Peyer's patch (tissue), 4 donors: ENCODE results near the gene SIGLEC10. TPM values are rescaled to one million over a fixed set of nuclear protein-coding genes. Genes with fewer than 3 reads are reported as not detected.
"Not testable (repeated sequence)": the region's sequence is repeated elsewhere in the genome, so short reads cannot be mapped to it uniquely, and the experiment has no call there.

ENCODE experiments used
- DNase-seq, 3 donors: peaks; one replicate each; pipeline ENCODE4 v3.0.0-alpha.2; 2017 to 2019
- H3K27ac ChIP-seq, 4 donors: fragments of 200-600 bp; sonication (generic); one replicate each; pipeline ENCODE4 v1.5.1; 2016 to 2019
- H3K27me3 ChIP-seq, 2 donors: fragments of 200-600 bp; sonication (generic); one replicate each; pipeline ENCODE4 v1.5.1; 2019
- H3K36me3 ChIP-seq, 3 donors: fragments of 200-600 bp; sonication (generic); one replicate each; pipeline ENCODE4 v1.5.1; 2016 to 2019
- H3K4me1 ChIP-seq, 4 donors: fragments of 200-600 bp; sonication (generic); one replicate each; pipeline ENCODE4 v1.5.1; 2016 to 2019
- H3K4me3 ChIP-seq, 4 donors: fragments of 200-600 bp; sonication (generic); 1 replicate in 3 of 4; 2 replicates in 1 of 4; pipeline ENCODE4 v1.5.1; 2016 to 2019; ENCODE audit warnings: mild to moderate bottlenecking in 1 of 4
- H3K9me3 ChIP-seq, 4 donors: fragments of 200-600 bp; sonication (generic); one replicate each; pipeline ENCODE4 v1.5.1; 2016 to 2019; ENCODE audit warnings: mild to moderate bottlenecking in 1 of 4
- POLR2A ChIP-seq, 2 donors: fragments of 450-650 bp; IDR thresholded peaks; one replicate each; pipeline ENCODE4 v1.5.1; 2017; ENCODE audit warnings: antibody characterized with exemption in 2 of 2, mild to moderate bottlenecking in 2 of 2, moderate library complexity in 2 of 2
- total RNA-seq, 4 donors: library from RNA; depleted of rRNA; stranded (reverse); fragments of >200 nt; gene quantifications; one replicate each; pipeline ENCODE4 v1.1.0, GENCODE V29; 2016
- TF ChIP-seq, protein P1 (sequence below), 6 experiments: fragments of 450-650 bp in 4 of 6; fragments of 200-600 bp in 2 of 6; sonication (generic) in 1 of 6; IDR thresholded peaks; one replicate each; pipeline ENCODE4 v1.5.1; 2017 to 2019; ENCODE audit warnings: antibody characterized with exemption in 6 of 6, mild to moderate bottlenecking in 3 of 6, moderate library complexity in 1 of 6

The SIGLEC10 gene
- total RNA-seq, 4 donors from 2014 or later = 0.53 to 35.5 (median 3.0) TPM

- DNase-seq = no peak
- Histone ChIP-seq H3K27ac (no peak overlapping the region), H3K4me1 (no peaks in the 10 kb centered on the region), H3K27me3 (no peaks in the 10 kb centered on the region), H3K36me3 (no peaks in the 10 kb centered on the region), H3K9me3 (no peaks in the 10 kb centered on the region), H3K4me3 (no peak overlapping the region)
- TF ChIP-seq, protein P1, sequence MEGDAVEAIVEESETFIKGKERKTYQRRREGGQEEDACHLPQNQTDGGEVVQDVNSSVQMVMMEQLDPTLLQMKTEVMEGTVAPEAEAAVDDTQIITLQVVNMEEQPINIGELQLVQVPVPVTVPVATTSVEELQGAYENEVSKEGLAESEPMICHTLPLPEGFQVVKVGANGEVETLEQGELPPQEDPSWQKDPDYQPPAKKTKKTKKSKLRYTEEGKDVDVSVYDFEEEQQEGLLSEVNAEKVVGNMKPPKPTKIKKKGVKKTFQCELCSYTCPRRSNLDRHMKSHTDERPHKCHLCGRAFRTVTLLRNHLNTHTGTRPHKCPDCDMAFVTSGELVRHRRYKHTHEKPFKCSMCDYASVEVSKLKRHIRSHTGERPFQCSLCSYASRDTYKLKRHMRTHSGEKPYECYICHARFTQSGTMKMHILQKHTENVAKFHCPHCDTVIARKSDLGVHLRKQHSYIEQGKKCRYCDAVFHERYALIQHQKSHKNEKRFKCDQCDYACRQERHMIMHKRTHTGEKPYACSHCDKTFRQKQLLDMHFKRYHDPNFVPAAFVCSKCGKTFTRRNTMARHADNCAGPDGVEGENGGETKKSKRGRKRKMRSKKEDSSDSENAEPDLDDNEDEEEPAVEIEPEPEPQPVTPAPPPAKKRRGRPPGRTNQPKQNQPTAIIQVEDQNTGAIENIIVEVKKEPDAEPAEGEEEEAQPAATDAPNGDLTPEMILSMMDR (IDR thresholded peaks at IDR 0.05) = no peak
Observed at GRCh38 chr19:51431124-51431523, 13.7 kb upstream of the SIGLEC10 start.

- no peak for DNase-seq
- TF ChIP-seq POLR2A (IDR thresholded peaks at IDR 0.05) = no peak
- TF ChIP-seq, protein P1 (IDR thresholded peaks at IDR 0.05) = no peak
- Histone ChIP-seq H3K36me3 (no peaks in the 10 kb centered on the region), H3K4me3 (no peak overlapping the region), H3K27me3 (no peaks in the 10 kb centered on the region), H3K4me1 (no peaks in the 10 kb centered on the region), H3K9me3 (no peaks in the 10 kb centered on the region), H3K27ac (no peak overlapping the region)
Observed at GRCh38 chr19:51430221-51430620, 12.8 kb upstream of the SIGLEC10 start.

DNA sequence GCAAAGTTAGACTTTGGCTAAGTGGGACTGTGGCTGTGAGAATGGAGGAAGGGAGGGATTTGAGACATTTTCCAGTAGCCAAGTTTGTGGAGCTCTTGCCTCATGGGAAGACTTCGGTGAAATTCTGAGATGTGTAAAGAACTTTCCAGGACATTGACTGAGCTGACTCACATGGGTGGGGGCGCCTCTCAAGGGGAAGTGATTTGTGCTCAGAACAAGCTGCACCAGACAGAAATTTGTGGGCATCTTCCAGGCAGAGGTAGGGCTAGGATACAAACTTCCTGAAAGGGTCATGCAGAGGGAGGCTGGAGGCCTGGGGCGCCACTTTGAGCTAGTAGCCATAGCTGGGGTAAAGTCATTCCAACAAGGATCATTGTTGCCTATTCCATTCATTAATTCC is 9.8 kb upstream of the SIGLEC10 start:
- Histone ChIP-seq H3K4me3 (no peak overlapping the region), H3K36me3 (no peaks in the 10 kb centered on the region), H3K9me3 (no peaks in the 10 kb centered on the region), H3K27ac (no peak overlapping the region), H3K4me1 (no peaks in the 10 kb centered on the region), H3K27me3 (no peaks in the 10 kb centered on the region)
- no peak for DNase-seq
- TF ChIP-seq POLR2A (IDR thresholded peaks at IDR 0.05) = no peak
- TF ChIP-seq, protein P1 (IDR thresholded peaks at IDR 0.05) = no peak

DNA sequence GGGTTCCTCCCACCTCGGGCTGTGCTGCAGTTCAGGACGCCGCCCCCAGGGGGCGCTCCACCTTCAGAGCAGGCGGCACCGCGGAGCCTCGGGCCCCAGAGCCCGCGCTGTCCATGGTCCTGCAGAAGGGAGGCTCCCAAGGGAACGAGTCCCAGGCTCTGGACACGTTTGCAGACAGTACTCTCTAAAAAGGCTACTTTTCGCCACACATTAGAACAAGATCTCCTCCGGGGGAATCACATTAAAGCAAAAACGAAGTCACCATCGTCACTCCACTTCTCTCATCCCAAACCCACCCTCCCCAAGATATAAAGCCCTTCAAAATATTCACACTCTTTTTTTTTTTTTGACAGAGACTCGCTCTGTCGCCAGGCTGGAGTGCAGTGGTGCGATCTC is 4.6 kb upstream of the SIGLEC10 start:
- Histone ChIP-seq H3K9me3 (no peaks in the 10 kb centered on the region), H3K27ac (no peak overlapping the region), H3K4me3 (peak overlapping the region in 1 of 4 donors; percentile 6), H3K27me3 (no peaks in the 10 kb centered on the region), H3K4me1 (peaks cover 0 to 5% (median 0%) of the 10 kb centered on the region in 4 donors), H3K36me3 (no peaks in the 10 kb centered on the region)
- TF ChIP-seq, protein P1 (IDR thresholded peaks at IDR 0.05) = peak; percentile 96 to 99 (median 98)
- TF ChIP-seq POLR2A (IDR thresholded peaks at IDR 0.05) = no peak
- DNase-seq = peak; percentile 87 to 94 (median 90)

DNA sequence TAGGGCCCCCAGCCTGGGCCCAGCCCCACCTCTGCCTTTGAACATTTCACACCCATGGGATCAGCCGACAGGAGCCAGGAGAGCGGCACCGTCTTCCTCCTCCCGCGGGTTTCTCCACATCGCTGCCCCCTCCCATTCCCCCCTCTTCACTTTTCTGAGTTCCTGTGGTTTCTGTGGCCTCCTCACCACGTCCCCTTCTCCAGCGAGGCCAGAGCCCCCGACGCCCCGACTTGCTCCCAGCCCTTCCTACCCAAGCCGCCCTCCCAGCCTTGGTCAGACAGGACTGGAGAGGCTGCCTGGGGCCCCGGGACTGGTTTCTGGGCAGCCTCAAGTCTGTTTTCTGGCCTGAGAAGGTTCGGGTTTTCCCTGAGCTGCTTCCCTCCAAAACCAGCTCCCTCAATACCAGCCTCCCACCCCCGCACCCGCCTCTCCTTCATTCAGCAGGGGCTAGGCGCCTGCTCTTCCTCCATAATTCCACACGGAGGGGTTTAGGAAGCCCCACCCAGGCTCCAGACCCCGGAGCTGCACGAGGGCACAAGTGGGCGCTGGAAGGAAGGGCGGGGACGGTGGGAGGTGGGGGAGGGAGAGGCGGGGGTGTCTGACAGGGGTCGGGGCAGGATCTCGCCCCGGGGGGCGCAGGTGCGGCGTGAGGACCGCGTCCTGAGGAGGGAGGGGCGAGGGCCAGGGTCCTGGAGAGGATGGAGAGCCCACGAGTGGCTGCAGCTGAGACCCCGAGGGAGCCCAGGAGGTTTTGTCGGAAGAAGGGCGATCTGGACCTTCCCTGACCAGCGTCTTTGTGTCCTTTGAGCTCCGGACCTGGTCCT is 4.0 kb upstream of the SIGLEC10 start:
- H3K36me3 ChIP-seq = no peaks in the 10 kb centered on the region
- no peaks in the 10 kb centered on the region for H3K27me3 ChIP-seq
- TF ChIP-seq, protein P1 (IDR thresholded peaks at IDR 0.05) = no peak
- DNase-seq = no peak
- H3K4me3 ChIP-seq = peak overlapping the region in 1 of 4 donors; percentile 6
- H3K4me1 ChIP-seq = peaks cover 0 to 5% (median 0%) of the 10 kb centered on the region in 4 donors
- H3K27ac ChIP-seq = no peak overlapping the region
- H3K9me3 ChIP-seq = no peaks in the 10 kb centered on the region

GRCh38 chr19:51420511-51420910 is 3.1 kb upstream of the SIGLEC10 start:
- not testable (repeated sequence) for H3K4me3 ChIP-seq, H3K36me3 ChIP-seq, H3K4me1 ChIP-seq, H3K27me3 ChIP-seq, H3K27ac ChIP-seq, H3K9me3 ChIP-seq, DNase-seq
